Posterior cingulate gyrus (tissue), 11 donors: ENCODE measurements around the gene ATP2B2.
"Not testable (repeated sequence)": the region's sequence is repeated elsewhere in the genome, so short reads cannot be mapped to it uniquely, and the experiment has no call there.

Experiments used
- DNase-seq, 10 donors: peaks; one replicate each; pipeline versions ENCODE4 v3.0.0 to v3.0.0-alpha.2; 2020 to 2021; ENCODE audit warnings: mixed read lengths in 3 of 10
- intact Hi-C: fragments of 100-400 bp; cut with DNase I; formaldehyde crosslinking; loops from one replicate; pipeline ENCODE4 v1.15.1; 2023

The ATP2B2 gene

DNA sequence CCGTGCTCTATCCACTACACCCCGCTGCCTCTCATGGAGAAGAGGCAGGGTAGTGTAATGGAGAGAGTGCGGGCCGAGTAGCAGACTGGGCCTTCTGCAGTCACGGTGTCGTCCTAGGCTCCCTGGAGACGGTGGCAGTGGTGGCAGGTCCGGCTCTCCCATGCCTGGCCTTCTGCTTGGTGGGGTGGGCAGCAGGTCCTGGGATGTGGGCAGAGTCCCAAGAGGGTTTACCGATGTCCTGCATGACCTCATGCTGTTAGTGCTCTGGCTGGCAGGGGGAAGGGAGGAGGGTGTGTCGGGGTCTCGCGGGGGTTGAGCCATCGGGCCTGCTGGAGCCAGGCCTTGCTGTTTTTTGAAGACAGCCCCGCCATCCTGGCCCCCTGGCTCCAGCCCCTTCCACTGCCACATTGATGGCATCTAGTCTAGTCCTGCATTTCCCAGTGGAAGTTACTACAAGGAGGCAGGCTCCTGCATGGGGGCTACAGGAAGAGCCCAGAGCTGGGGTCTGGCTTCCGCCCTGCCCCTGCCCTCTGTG lies 110.8 kb downstream of the ATP2B2 start:
- intact Hi-C loops = no loop called here
- peak in 3 of 10 donors; percentile 53 to 74 (median 73) for DNase-seq

DNA sequence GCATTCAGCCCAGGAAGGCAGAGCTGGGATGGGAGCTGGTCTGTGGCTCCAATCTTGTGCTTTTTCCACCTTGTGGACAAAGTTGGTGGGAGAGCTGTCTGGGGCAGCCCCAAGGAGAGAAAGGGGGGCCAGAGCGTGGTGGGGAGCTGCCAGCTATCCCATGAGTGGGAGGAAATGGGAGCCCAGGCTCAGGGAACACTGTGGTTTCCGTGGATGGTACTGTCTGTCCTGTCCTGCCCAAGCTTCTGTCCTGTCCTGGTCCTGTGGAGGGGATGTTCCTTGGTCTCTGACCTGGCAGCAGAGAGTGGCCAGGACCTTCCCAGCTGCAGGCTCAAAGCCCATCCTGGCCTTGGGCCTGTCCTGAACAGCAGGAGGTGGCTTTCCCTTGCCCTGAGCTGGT lies 111.9 kb downstream of the ATP2B2 start:
- DNase-seq = peak in 3 of 10 donors; percentile 76 to 90 (median 87)
- intact Hi-C loops = no loop called here

DNA sequence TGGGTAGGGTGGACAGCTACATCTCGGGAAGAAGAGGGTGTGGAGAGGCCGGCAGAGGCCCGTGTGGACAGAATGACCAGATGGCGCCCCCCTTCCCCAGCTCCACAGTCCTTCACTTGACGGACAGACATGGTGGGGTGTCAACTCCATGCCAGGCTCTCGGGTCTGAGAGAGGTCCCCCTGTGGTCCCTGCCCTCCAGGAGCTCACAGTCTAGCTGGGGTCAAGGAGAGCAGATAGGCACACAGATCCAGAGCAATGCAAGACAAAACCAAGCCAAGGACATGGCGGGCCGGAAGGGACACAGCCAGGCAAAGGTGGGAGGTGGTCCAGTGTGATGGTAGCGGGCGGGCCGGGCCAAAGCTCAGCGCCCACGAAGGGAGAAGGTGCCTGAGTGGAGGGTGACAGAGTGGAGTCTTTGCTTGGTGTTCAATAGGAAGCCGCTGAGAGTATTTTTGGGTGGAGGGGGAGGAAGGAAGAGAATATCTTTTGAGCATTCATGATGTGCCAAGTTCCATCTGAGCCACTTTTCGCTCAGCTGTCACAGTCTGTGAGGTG lies 112.4 kb downstream of the ATP2B2 start:
- peak in 3 of 10 donors; percentile 24 to 72 (median 61) for DNase-seq
- intact Hi-C loops = no loop called here

DNA sequence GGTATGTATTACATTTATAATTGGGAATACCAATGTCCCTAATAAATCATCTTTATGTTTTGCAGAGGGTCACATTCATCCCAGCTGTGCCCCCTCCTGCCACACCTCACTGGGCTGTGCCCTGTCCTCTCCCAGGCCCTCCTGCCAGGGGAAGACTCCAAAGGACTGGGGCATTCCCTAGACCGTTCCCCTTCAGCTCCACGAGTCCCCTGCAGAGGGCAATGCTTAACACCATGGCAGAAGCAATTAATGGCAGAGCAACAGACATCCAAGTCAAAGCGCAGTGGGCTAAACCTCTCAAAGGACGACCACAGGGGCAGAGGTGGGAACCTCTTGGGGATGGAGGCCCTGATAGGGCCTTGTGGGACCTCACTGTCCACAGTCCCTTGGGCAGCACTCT lies 113.1 kb downstream of the ATP2B2 start:
- no peak for DNase-seq
- intact Hi-C loops = no loop called here

DNA sequence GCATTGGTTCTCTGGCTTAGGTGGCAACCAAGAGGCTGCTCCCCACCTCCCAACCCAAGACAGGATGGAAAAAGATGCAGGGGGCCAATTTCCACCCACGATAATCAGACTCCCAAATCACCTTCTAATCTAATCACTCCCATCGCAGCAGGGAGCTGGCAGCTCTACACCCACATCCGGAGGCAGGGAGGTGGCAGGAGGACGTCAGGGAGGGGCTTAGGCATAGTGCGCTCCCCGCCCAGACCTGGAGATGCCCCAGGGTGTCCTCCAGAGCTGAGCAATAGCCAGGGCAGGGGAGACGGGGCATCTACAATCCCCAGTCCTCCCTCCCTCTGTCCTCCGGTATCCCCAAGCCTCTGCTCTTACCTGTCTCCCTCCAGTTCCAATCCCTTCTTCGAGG lies 114.0 kb downstream of the ATP2B2 start:
- peak in 3 of 10 donors; percentile 41 to 82 (median 61) for DNase-seq
- intact Hi-C loops = no loop called here

DNA sequence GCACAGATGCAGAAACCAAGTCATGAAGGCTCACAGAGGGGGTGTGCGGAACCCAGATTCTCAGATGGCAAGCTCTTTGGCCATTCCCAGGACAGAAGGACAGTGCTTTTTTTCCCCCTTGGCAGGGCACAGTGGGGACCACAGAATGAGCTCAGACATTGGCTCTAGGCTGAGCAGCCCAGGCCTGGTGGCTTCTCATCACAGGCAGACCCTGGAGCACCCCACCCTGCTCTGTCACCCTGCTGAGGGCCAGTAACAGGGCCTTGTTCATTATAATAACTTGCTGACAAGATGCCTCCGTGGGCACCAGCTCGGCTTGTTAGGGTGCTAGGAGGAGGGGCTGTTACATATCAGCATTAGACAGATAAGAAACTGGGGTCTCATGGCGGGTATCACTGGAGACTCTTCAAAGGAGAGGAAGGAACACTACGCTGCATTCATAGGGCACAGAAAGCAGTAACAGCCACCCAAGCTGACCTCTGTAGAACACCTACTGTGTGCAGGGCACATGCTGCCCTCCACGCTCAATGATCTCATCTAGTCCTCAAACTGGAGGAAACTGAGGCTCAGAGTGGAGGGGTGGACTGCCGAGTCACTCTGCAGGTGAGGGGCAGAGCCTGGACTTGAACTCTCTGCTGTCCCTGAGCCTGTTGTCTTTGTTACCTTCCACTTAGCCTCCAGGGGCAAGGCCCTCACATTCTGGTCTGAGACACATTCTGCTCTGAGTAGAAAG lies 114.6 kb downstream of the ATP2B2 start:
- intact Hi-C loops = no loop called here
- DNase-seq = peak in 3 of 10 donors; percentile 46 to 62 (median 56)

DNA sequence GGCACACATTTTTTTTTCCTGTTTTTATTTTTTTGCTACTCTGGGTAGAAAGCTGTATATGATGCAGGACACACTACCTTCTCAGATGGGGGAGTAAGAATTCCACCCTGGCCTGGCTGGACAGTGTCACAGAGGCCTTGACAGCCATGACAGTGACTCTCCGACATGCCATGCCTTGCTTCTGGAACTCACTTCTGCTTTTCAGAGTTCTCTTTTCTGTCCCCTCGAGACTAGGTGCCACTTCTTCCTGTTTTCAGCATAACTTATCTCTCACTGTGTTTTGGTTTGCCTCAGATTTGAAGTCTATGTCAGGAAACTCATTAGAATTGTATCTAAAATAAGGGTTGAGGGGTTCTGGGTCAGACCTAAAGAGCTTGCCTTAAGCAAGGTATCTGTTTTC lies 115.4 kb downstream of the ATP2B2 start:
- no peak for DNase-seq
- intact Hi-C loops = no loop called here

DNA sequence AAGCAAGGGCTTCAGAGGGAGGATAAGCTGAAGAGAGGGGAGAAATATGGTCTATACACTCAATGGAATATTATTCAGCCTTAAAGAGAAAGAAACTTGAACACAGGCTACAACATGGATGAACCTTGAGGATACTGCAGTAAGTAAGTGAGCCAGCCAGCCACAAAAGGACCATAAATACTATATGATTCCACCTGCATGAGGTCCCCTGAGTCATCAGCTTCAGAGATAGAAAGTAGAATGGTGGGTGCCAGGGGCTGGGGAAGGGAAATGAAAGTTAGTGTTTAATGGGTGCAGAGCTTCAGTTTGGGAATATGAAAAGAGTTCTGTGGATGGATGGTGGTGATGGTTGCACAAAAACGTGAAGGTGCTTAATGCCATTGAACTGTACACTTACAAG lies 116.0 kb downstream of the ATP2B2 start:
- no peak for DNase-seq
- intact Hi-C loops = no loop called here

DNA sequence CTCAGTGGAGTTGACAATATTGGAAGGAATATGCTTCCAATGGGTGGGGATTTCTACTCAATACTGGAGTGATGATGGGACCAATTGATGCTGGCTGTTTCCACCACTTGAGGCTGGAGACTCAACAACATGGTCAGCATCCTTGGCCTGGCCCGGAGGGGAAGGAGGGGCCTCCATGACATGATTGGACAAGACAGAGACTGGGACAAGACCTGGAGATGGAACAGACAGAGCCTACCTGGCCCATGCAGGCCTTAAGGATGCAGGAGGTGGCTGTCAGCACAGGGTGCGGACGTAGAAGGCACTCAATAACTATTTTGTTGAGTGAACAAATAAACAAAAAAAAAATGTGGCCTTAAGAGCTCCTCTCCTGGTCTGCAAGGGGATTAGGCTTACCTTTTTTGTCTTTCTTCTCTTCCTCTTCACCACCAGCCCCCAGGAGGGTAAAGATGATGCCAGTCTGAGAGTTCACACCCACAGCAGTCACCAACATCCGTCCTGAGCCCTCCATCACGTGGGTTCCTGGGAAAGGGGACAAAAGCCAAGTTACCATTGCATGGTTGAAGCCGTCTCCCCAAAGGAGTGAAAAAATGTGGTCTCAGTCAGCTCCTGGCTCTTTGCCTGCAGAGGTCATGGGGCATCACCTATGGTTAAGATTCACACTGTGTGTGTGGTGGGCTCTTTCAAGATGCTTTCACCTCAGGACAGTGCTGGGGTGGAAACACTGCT lies 117.3 kb downstream of the ATP2B2 start:
- DNase-seq = peak in 1 of 10 donors; percentile 47
- intact Hi-C loops = no loop called here

DNA sequence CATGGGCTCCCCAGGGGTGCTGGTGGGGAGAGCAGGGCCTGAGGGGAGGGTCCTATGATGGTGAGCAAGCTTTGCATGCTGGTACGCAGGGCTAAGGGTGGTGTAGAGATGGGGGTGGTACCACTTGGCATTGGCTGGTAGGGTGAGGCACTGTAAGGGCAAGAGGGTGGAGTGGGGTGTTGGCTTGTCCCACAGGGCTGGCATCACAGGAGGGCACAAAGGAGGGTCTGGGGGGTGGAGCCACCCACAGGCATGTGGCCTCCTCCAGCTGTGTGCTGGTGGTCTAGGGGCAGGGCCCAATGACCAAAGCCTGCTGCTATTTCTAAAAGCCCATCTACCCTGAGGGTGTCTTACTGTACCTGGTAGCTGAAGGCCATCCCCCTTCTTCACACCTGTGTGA lies 119.3 kb downstream of the ATP2B2 start:
- DNase-seq = peak in 1 of 10 donors; percentile 20
- intact Hi-C loops = no loop called here

DNA sequence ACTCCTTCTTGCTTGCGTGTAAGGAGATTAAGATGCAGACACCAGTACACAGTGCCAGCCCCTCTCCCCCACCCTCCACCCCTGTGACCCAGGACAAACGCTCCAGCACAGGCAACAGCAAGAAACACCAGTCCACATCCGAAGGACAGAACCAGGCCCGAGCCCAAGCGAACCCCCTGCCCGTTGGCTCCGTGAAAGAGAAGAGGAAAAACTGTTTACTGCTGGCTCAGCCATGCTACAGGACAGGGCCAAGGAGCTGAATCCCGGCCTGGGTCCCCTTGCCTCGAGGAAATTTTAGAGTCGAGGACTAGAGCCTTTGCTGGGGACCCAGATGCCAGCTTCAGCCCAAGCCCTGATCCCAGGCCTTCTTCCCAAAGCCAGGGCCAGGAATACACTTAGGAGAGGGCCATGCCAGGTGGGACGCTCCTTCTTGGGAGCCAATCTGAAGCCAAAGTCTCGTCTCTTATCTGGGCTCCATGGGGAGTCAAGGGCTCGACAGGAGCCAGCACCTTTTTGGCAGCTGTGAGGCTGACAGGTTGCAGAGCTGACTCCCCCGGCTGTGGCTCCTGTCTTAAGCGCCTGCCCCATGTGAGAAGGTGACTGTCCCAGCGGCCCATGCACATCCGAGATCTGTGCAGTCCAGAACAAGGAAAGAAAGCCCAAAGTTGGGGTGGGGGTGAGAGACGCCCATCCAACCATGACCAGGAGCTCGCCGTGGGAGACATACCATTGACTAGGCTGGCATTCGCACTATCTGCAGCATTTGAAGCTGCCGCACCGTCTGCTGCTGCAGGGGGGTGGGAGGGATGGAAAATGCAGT lies 120.6 kb downstream of the ATP2B2 start:
- intact Hi-C loops = no loop called here
- peak in 1 of 10 donors; percentile 73 for DNase-seq

DNA sequence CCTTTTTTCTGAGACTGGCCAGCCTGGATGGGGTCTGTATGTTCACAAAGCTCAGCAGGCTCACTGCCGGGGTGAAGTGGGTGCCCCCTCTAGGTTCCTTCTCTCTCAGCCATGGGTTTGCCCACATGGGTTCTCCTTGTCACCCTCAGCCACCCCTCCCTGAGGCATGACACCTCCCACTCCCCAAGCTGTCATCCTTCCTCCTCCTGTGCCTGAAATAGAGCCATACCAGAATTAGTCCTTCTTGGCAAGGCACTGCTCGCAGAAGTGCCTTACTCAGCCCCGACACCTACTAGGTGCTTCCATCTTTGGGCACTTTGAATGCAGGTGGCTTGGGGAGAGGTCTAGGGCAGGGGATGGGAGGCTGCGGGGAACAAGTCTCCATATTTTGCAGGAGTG lies 121.5 kb downstream of the ATP2B2 start:
- DNase-seq = peak in 4 of 10 donors; percentile 33 to 89 (median 47)

DNA sequence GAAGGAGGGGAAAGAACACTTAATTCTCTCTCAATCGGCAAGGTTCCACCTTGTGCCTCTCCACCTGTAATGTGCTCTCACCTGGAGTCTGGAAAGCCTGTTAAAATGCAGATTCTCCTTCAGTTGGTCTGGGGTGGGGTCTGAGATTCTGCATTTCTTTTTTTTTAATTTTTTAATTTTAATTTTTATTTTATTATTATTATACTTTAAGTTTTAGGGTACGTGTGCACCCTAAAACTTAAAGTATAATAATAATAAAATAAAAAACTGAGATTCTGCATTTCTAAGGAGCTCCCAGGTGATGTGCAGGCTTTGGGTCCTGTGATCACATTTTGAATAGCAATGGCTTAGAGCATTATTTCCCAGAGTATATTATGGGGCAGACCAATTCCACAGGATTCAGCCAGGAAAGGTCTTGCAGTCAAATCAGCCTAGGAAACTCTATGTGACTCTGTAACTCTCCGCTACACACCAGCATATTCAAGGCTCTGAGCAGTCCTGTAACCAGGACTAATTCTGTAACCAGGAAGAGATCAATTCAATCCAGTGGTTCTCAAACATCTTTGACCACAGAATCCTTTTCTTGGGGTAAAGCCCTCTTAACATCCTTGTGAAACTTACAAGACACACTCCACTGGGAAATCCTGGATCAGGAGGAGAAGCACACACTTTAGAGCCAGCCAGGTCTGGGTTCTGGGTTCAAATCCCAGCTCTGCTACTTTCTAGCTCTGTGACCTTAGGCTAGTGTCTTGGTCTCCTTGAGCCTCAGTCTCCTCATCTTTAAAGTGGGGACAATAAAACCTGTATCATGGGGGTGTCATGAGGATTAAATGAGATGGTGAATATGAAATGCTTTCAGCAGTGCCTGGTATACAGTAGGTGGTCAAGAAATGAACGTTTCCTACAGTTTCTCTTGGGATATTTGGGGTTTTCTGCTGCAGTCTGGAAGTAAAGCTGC lies 122.2 kb downstream of the ATP2B2 start:
- DNase-seq = no peak
- intact Hi-C loops = no loop called here

More for the DNA sequence above, 121.5 kb downstream of the ATP2B2 start:
- intact Hi-C loops = no loop called here

DNA sequence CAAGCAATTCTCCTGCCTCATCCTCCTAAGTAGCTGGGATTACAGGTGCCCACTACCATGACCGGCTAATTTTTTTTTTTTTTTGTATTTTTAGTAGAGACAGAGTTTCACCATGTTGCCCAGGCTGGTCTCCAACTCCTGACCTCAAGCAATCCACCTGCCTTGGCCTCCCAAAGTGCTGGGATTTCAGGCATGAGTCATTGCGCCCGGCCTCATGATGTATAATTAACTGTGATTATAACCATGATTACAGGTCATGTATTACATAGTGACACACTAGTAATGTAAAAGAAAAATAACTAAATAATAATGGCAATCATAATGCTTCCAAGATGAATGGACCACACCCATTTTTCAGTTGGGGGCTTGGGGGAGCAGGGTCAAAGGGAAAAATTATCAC lies 122.9 kb downstream of the ATP2B2 start:
- intact Hi-C loops, DNase-seq: not testable (repeated sequence)

DNA sequence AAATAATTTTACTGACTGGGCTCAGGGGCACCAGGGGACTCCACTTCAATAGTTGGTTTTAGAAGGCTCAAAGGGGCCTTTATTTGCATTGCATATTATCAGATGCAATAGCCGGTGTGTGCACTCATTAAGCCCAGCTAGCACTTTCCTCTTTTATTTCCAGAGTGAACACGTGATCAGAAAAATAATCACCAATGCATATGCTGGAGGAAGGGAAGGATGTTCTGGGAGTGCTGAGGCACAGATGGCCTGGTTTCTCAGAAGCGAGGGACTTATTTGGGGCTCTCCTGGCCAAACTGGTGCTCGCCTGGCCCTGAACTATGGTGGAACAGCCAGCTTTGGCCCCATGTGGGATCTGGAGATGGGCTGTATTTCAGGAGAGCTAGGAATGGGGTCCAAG lies 124.0 kb downstream of the ATP2B2 start:
- DNase-seq = peak in 1 of 10 donors; percentile 56
- intact Hi-C loops = no loop called here

DNA sequence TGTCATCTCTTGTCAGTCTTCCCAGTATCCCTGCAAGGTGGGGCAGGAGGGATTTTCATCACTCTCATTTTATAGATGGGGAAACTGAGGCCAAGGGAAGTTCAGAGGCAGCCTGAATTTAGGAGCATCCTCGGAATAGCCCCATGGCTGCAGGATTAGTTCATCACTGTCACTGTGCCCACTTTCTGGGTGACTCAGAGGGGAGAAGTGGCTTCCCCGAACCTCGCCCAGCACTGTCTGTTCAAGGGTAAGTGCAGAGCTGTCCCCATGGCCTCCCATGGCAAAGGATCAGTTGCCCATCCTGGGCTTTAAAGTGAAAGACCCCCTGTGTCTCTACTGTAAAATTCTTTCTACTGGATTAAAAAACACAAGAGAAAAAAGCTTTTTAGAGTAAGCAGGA lies 124.5 kb downstream of the ATP2B2 start:
- peak in 1 of 10 donors; percentile 84 for DNase-seq
- intact Hi-C loops = no loop called here

DNA sequence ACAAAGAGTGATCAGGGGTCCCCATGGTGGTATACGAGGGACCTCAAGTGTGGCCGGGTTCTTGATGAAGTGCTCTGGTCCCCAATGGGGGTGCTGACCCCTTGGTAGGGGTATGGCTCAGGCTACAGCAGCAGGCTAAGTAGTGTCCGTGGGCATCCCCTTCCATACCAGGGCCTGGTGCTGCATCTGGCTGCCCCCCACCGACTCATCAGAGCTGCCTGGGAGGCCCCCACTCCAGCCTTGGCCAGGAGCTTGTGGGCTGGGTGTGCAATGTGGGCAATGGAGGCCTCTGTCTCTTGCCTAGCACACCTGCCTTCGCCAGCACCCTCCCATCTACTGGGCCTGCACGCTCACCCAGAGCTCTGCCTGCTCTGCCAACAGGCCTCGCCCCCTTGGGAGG lies 125.4 kb downstream of the ATP2B2 start:
- intact Hi-C loops = no loop called here
- peak in 1 of 10 donors; percentile 68 for DNase-seq

DNA sequence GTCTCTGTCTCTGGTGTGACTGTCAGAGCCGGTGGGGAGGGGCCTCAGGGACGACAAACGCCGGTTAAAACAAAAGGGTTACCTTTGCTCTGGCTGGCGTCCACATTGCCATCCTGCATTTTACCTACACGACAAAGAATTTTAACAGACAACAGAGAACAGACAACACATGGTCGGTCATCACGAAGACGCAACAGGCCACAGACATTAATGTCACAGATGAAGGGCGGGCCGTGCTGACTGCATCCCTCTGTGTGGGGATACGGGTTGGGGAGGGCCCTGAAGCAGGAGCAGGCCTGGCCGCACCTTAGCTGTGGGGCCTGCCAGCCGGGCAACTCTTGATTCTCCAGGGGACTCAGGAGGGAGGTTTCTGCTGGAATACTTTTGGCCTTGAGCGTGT lies 126.2 kb downstream of the ATP2B2 start:
- intact Hi-C loops = no loop called here
- peak in 2 of 10 donors; percentile 70 to 73 for DNase-seq

DNA sequence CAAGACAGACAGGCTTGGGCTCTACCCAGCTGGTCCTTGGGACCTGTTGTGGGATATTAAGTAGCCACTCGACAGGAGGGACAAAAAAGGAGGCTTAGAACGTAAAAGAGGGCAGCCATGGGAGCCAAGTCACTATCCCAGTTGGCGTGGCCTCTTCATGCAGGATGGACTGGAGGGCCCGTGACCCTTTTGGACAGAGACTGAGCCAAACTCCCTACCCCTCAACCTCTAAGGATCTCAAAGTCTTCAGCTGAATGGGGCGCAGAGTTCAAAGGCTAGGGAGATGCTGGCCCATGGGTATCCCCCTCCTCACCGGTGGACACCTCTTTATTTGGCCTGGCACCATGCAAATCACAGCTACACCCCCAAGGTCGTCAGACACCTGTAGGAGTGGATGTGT lies 126.6 kb downstream of the ATP2B2 start:
- intact Hi-C loops = no loop called here
- peak in 1 of 10 donors; percentile 55 for DNase-seq
